GM21515 (cell line): ENCODE results near the gene FSIP1.

Source experiments
- ATAC-seq: cut with Tn5 transposase; IDR thresholded peaks from one replicate; pipeline ENCODE4 v1.9.1; 2021; ENCODE audit not compliant: unreplicated experiment

FSIP1 gene

GRCh38 chr15:39721893-39722292, 60.7 kb downstream of the FSIP1 start:
- no peak for ATAC-seq

- ATAC-seq, result no peak
Measured at GRCh38 chr15:39720621-39721611, 61.7 kb downstream of the FSIP1 start.

- no peak for ATAC-seq
Measured at GRCh38 chr15:39720081-39720480, 62.6 kb downstream of the FSIP1 start.

GRCh38 chr15:39719109-39719508, 63.5 kb downstream of the FSIP1 start:
- no peak for ATAC-seq

GRCh38 chr15:39717134-39717533, 65.5 kb downstream of the FSIP1 start:
- no peak for ATAC-seq

GRCh38 chr15:39714251-39714650, 68.4 kb downstream of the FSIP1 start:
- ATAC-seq, result no peak

GRCh38 chr15:39713846-39714245, 68.8 kb downstream of the FSIP1 start:
- no peak for ATAC-seq

- no peak for ATAC-seq
Measured at GRCh38 chr15:39710681-39711080, 72.0 kb downstream of the FSIP1 start.

GRCh38 chr15:39709941-39710340, 72.7 kb downstream of the FSIP1 start:
- ATAC-seq, result no peak

- no peak for ATAC-seq
Measured at GRCh38 chr15:39706206-39706605, 76.4 kb downstream of the FSIP1 start.

- no peak for ATAC-seq
Measured at GRCh38 chr15:39704689-39705088, 78.0 kb downstream of the FSIP1 start.

GRCh38 chr15:39704235-39704634, 78.4 kb downstream of the FSIP1 start:
- no peak for ATAC-seq

- ATAC-seq, result no peak
Measured at GRCh38 chr15:39701988-39702387, 80.7 kb downstream of the FSIP1 start.

GRCh38 chr15:39700375-39700700, 82.3 kb downstream of the FSIP1 start:
- ATAC-seq, result no peak

GRCh38 chr15:39699516-39700374, 82.9 kb downstream of the FSIP1 start:
- no peak for ATAC-seq

- ATAC-seq, result no peak
Measured at GRCh38 chr15:39698444-39699390, 83.9 kb downstream of the FSIP1 start.

- no peak for ATAC-seq
Measured at GRCh38 chr15:39697509-39697908, 85.1 kb downstream of the FSIP1 start.

GRCh38 chr15:39695793-39696192, 86.8 kb downstream of the FSIP1 start:
- ATAC-seq, result no peak

- ATAC-seq, result no peak
Measured at GRCh38 chr15:39692356-39693327, 90.0 kb downstream of the FSIP1 start.
